Measurements from ENCODE around the gene NEBL.

Gene NEBL

DNA sequence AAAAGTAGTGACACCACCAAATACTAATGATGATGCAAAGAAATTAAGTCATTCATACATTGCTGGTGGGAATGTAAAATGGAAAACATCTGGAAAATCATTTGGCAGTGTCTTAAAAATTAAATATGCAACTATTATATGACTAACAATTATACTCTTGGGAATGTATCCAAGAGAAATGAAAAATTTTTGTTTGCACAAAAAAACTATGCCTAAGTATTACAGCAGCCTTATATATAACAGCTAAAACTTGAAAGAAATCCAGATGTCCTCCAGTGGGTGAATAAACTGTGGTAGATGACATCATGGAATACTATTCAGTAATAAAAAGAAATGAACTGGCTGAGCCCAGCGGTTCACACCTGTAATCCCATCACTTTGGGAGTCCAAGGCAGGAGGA lies 132.0 kb downstream of the NEBL start:
- ChIA-PET CTCF (no interaction called here), POLR2A (no interaction called here)
- H3K4me1 ChIP-seq (ENCODE audit: control extremely low read depth in 1 of 4, control insufficient read depth in 4 of 4, insufficient read depth in 4 of 4, low read length in 3 of 4), result no peaks in the 10 kb centered on the region
- H3K27ac ChIP-seq (ENCODE audit: insufficient read depth in 1 of 2, low read depth in 1 of 2, low read length in 2 of 2, poor library complexity in 1 of 2, severe bottlenecking in 2 of 2), result no peak overlapping the region
- no peaks in the 10 kb centered on the region for H3K36me3 ChIP-seq (ENCODE audit: control insufficient read depth in 4 of 4, insufficient read depth in 4 of 4, low read length in 3 of 4)
- no peak for DNase-seq
- H3K4me3 ChIP-seq (ENCODE audit: control insufficient read depth in 1 of 7, extremely low read depth in 1 of 7, insufficient read depth in 4 of 7, low read depth in 2 of 7, low read length in 6 of 7), result no peak overlapping the region
- H3K27me3 ChIP-seq (replicated peaks in 2 of 5; ENCODE audit: control insufficient read depth in 4 of 5, insufficient read depth in 5 of 5, low read length in 4 of 5), result no peaks in the 10 kb centered on the region
- 100% methylated on average over 1 of the region's 1 CpG for WGBS (ENCODE audit: insufficient coverage)
- H3K9me3 ChIP-seq (ENCODE audit: control extremely low read depth in 1 of 5, control insufficient read depth in 4 of 5, insufficient read depth in 2 of 5, low read depth in 1 of 5, low read length in 4 of 5), result no peaks in the 10 kb centered on the region

DNA sequence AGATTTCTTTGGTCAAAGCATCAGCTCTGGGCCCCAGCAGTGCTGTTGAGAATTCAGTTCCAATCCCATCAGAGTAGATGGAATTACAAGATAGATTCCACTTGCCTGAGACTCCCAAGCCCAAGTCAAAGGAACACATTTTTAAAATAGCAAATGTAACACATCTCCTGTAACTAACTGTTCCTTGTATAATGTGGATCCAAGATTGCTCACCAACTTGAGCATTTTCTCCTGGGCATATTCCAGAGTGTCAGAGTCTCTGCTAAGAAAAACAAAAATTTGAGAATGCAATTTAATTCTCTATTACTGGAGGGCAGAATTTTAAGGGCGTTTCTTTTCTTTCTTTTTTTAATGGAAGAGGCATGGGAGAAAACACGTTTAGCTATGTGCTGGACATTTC lies 136.7 kb downstream of the NEBL start:
- Histone ChIP-seq H3K36me3 (ENCODE audit: control insufficient read depth in 4 of 4, insufficient read depth in 4 of 4, low read length in 3 of 4) (no peaks in the 10 kb centered on the region), H3K27me3 (replicated peaks in 2 of 5; ENCODE audit: control insufficient read depth in 4 of 5, insufficient read depth in 5 of 5, low read length in 4 of 5) (no peaks in the 10 kb centered on the region), H3K9me3 (ENCODE audit: control extremely low read depth in 1 of 5, control insufficient read depth in 4 of 5, insufficient read depth in 2 of 5, low read depth in 1 of 5, low read length in 4 of 5) (no peaks in the 10 kb centered on the region), H3K27ac (ENCODE audit: insufficient read depth in 1 of 2, low read depth in 1 of 2, low read length in 2 of 2, poor library complexity in 1 of 2, severe bottlenecking in 2 of 2) (no peak overlapping the region), H3K4me1 (ENCODE audit: control extremely low read depth in 1 of 4, control insufficient read depth in 4 of 4, insufficient read depth in 4 of 4, low read length in 3 of 4) (no peaks in the 10 kb centered on the region), H3K4me3 (ENCODE audit: control insufficient read depth in 1 of 7, extremely low read depth in 1 of 7, insufficient read depth in 4 of 7, low read depth in 2 of 7, low read length in 6 of 7) (no peak overlapping the region)
- DNase-seq, result no peak
- POLR2A ChIA-PET, result no interaction called here
- CTCF ChIA-PET, result interaction anchor here (1.0 kb wide), 1 partner anchor 1142 kb away, joined by 3 read pairs; no protein-coding TSS in a partner anchor
- no CpG with 5 or more reads among the region's 2 CpGs for WGBS (ENCODE audit: insufficient coverage)

DNA sequence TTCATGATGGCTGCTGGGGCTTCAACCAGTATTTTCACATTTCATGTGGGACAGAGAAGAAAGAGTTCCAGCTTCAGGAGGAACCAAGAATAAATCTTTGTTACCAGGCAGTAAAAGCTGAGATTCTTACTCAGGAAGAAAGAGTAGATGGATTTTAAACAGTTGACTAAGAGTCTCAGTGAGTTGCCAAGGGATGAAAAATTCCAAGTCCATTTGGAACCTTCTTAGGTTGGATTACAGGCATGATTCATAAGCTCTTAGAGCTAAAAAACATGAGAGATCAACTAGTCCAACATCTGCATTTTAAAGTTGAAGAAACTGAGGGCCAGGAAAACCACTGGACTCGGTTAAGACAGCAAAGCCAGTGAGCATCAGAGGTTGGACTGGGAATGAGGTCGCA lies 148.6 kb downstream of the NEBL start:
- Histone ChIP-seq H3K36me3 (ENCODE audit: control insufficient read depth in 4 of 4, insufficient read depth in 4 of 4, low read length in 3 of 4) (no peaks in the 10 kb centered on the region), H3K9me3 (ENCODE audit: control extremely low read depth in 1 of 5, control insufficient read depth in 4 of 5, insufficient read depth in 2 of 5, low read depth in 1 of 5, low read length in 4 of 5) (peaks cover 0 to 13% (median 4%) of the 10 kb centered on the region in 5 experiments), H3K27me3 (replicated peaks in 2 of 5; ENCODE audit: control insufficient read depth in 4 of 5, insufficient read depth in 5 of 5, low read length in 4 of 5) (no peaks in the 10 kb centered on the region), H3K4me1 (ENCODE audit: control extremely low read depth in 1 of 4, control insufficient read depth in 4 of 4, insufficient read depth in 4 of 4, low read length in 3 of 4) (no peaks in the 10 kb centered on the region), H3K4me3 (ENCODE audit: control insufficient read depth in 1 of 7, extremely low read depth in 1 of 7, insufficient read depth in 4 of 7, low read depth in 2 of 7, low read length in 6 of 7) (no peak overlapping the region), H3K27ac (ENCODE audit: insufficient read depth in 1 of 2, low read depth in 1 of 2, low read length in 2 of 2, poor library complexity in 1 of 2, severe bottlenecking in 2 of 2) (no peak overlapping the region)
- CTCF ChIA-PET, result no interaction called here
- WGBS (ENCODE audit: insufficient coverage), result no CpG with 5 or more reads among the region's 2 CpGs
- DNase-seq, result no peak
- POLR2A ChIA-PET, result no interaction called here

DNA sequence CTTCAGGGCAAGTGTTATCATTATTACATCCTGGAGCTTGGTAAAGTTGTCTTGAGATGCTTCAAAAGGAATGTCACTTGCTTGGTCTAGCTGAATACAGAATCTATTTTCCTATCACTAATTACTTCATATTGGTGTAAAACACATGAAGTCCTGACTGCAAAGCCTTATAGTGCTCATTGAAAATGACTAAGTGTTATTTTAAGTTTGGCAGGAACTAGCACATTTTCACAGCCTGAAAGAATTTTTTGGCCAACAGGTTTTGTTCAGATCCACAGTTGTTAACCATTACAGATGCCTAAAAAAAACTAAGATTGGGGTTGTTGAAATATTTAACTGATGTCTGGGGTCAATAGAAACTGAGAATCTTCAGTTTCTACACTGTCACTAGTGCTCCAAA lies 149.3 kb downstream of the NEBL start:
- Histone ChIP-seq H3K36me3 (ENCODE audit: control insufficient read depth in 4 of 4, insufficient read depth in 4 of 4, low read length in 3 of 4) (no peaks in the 10 kb centered on the region), H3K4me1 (ENCODE audit: control extremely low read depth in 1 of 4, control insufficient read depth in 4 of 4, insufficient read depth in 4 of 4, low read length in 3 of 4) (no peaks in the 10 kb centered on the region), H3K9me3 (ENCODE audit: control extremely low read depth in 1 of 5, control insufficient read depth in 4 of 5, insufficient read depth in 2 of 5, low read depth in 1 of 5, low read length in 4 of 5) (peaks cover 0 to 13% (median 4%) of the 10 kb centered on the region in 5 experiments), H3K27ac (ENCODE audit: insufficient read depth in 1 of 2, low read depth in 1 of 2, low read length in 2 of 2, poor library complexity in 1 of 2, severe bottlenecking in 2 of 2) (no peak overlapping the region), H3K4me3 (ENCODE audit: control insufficient read depth in 1 of 7, extremely low read depth in 1 of 7, insufficient read depth in 4 of 7, low read depth in 2 of 7, low read length in 6 of 7) (no peak overlapping the region), H3K27me3 (replicated peaks in 2 of 5; ENCODE audit: control insufficient read depth in 4 of 5, insufficient read depth in 5 of 5, low read length in 4 of 5) (no peaks in the 10 kb centered on the region)
- ChIA-PET CTCF (no interaction called here), POLR2A (no interaction called here)
- no peak for DNase-seq

DNA sequence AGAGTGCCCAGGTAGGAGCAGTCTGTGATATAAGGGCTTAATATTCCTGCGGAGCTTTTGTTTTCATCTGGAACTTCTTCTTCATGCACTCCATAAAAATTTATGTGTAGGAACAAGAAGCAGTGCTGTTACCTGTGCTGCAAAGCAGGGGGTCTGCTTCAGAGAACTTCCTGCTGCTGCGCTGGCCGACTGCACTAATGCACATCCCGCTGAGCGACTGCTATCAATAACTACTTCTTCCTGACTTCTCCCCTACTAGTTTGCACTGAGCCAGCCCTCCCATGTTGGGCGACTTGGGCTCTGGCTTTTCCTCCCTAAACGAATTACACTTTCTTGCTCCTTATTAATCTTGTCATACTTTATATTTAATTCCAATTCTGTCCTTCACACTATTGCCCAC lies 150.3 kb downstream of the NEBL start:
- ChIA-PET POLR2A (no interaction called here), CTCF (no interaction called here)
- H3K4me1 ChIP-seq (ENCODE audit: control extremely low read depth in 1 of 4, control insufficient read depth in 4 of 4, insufficient read depth in 4 of 4, low read length in 3 of 4), result no peaks in the 10 kb centered on the region
- WGBS (ENCODE audit: insufficient coverage), result 98% methylated on average over 5 of the region's 7 CpGs
- no peak for DNase-seq
- peaks cover 0 to 13% (median 4%) of the 10 kb centered on the region in 5 experiments for H3K9me3 ChIP-seq (ENCODE audit: control extremely low read depth in 1 of 5, control insufficient read depth in 4 of 5, insufficient read depth in 2 of 5, low read depth in 1 of 5, low read length in 4 of 5)
- no peak overlapping the region for H3K4me3 ChIP-seq (ENCODE audit: control insufficient read depth in 1 of 7, extremely low read depth in 1 of 7, insufficient read depth in 4 of 7, low read depth in 2 of 7, low read length in 6 of 7)
- no peaks in the 10 kb centered on the region for H3K36me3 ChIP-seq (ENCODE audit: control insufficient read depth in 4 of 4, insufficient read depth in 4 of 4, low read length in 3 of 4)
- no peaks in the 10 kb centered on the region for H3K27me3 ChIP-seq (replicated peaks in 2 of 5; ENCODE audit: control insufficient read depth in 4 of 5, insufficient read depth in 5 of 5, low read length in 4 of 5)
- no peak overlapping the region for H3K27ac ChIP-seq (ENCODE audit: insufficient read depth in 1 of 2, low read depth in 1 of 2, low read length in 2 of 2, poor library complexity in 1 of 2, severe bottlenecking in 2 of 2)

DNA sequence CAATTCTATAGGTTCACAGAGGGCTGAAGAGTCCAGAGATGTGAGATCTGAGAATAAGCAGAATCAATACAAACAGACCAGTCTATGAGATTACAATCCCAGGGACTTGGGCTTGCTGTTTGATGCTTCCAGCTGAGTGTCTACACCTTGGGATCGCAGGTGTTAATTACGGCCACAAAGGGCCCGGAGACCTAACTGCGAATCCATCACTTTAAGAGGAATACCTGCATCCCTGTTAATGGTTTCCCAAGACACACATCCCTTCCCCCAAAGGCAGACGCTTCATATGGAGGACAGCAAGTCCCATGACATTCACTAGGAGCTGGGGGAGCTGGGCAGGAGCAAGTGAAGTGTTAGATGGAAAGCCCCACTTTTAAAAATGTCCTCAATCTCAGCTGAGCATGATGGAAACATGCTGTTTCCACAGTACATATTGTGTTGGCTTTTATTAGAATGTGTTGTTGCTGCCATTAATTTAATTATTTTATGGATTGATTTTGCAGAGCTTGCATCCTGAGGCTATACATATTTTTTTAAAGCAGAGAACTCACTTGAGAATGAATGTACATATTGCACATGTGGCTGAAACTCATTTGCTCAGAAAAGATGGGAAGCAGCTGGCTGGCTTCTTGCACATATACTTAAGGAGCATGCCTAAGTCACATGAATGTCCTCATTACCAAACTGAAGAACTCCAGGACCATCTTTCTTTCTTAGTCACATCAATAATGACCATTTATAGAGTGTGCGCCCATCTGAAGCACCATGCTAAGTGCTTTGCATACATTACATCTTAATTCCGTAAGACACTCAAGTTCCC lies 151.3 kb downstream of the NEBL start:
- CTCF ChIA-PET, result no interaction called here
- WGBS (ENCODE audit: insufficient coverage), result 97% methylated on average over 5 of the region's 7 CpGs

DNA sequence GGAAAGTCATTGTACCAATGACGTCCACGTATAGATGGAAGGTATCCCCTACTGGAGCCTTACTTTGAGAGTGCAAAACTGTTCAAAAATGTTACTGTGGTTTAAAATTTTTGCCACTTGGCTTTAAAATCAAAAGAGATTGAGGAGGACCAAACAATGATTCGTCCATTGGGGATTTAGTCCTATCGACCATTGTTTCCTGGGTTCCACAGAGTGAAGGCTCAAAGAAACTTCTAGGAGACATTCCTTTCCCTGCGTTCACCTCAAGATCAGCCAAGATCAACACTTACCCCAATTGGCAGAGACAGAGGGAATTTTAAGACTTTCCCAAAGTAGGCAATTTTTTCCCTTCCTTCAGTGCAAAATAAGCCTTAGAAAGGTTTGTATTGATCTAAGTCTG lies 152.3 kb downstream of the NEBL start:
- CTCF ChIA-PET, result no interaction called here
- Histone ChIP-seq H3K9me3 (ENCODE audit: control extremely low read depth in 1 of 5, control insufficient read depth in 4 of 5, insufficient read depth in 2 of 5, low read depth in 1 of 5, low read length in 4 of 5) (peaks cover 0 to 3% (median 3%) of the 10 kb centered on the region in 5 experiments), H3K27ac (ENCODE audit: insufficient read depth in 1 of 2, low read depth in 1 of 2, low read length in 2 of 2, poor library complexity in 1 of 2, severe bottlenecking in 2 of 2) (no peak overlapping the region), H3K27me3 (replicated peaks in 2 of 5; ENCODE audit: control insufficient read depth in 4 of 5, insufficient read depth in 5 of 5, low read length in 4 of 5) (no peaks in the 10 kb centered on the region), H3K36me3 (ENCODE audit: control insufficient read depth in 4 of 4, insufficient read depth in 4 of 4, low read length in 3 of 4) (no peaks in the 10 kb centered on the region), H3K4me3 (ENCODE audit: control insufficient read depth in 1 of 7, extremely low read depth in 1 of 7, insufficient read depth in 4 of 7, low read depth in 2 of 7, low read length in 6 of 7) (no peak overlapping the region), H3K4me1 (ENCODE audit: control extremely low read depth in 1 of 4, control insufficient read depth in 4 of 4, insufficient read depth in 4 of 4, low read length in 3 of 4) (no peaks in the 10 kb centered on the region)
- POLR2A ChIA-PET, result no interaction called here
- WGBS (ENCODE audit: insufficient coverage), result 97% methylated on average over 4 of the region's 5 CpGs
- no peak for DNase-seq

More for the DNA sequence above, 151.3 kb downstream of the NEBL start:
- Histone ChIP-seq H3K9me3 (ENCODE audit: control extremely low read depth in 1 of 5, control insufficient read depth in 4 of 5, insufficient read depth in 2 of 5, low read depth in 1 of 5, low read length in 4 of 5) (peaks cover 0 to 10% (median 3%) of the 10 kb centered on the region in 5 experiments), H3K27me3 (replicated peaks in 2 of 5; ENCODE audit: control insufficient read depth in 4 of 5, insufficient read depth in 5 of 5, low read length in 4 of 5) (no peaks in the 10 kb centered on the region), H3K36me3 (ENCODE audit: control insufficient read depth in 4 of 4, insufficient read depth in 4 of 4, low read length in 3 of 4) (no peaks in the 10 kb centered on the region), H3K27ac (ENCODE audit: insufficient read depth in 1 of 2, low read depth in 1 of 2, low read length in 2 of 2, poor library complexity in 1 of 2, severe bottlenecking in 2 of 2) (no peak overlapping the region), H3K4me1 (ENCODE audit: control extremely low read depth in 1 of 4, control insufficient read depth in 4 of 4, insufficient read depth in 4 of 4, low read length in 3 of 4) (no peaks in the 10 kb centered on the region), H3K4me3 (ENCODE audit: control insufficient read depth in 1 of 7, extremely low read depth in 1 of 7, insufficient read depth in 4 of 7, low read depth in 2 of 7, low read length in 6 of 7) (no peak overlapping the region)
- POLR2A ChIA-PET, result interaction anchor here (0.6 kb wide), 1 partner anchor 49 kb away, joined by 4 read pairs; no protein-coding TSS in a partner anchor
- no peak for DNase-seq
